RWPE1 (cell line): ENCODE data around the gene SLCO4A1.

Experiments used
- CTCF ChIA-PET: fragments of 350-600 bp; sonication (Branson Sonifier 250); formaldehyde crosslinking; extraction: SDS; loops from one replicate; lab custom pipeline; 2021; lab: Yijun Ruan, JAX
- POLR2A ChIA-PET: fragments of 400-600 bp; formaldehyde crosslinking; extraction: SDS; loops from one replicate; lab custom pipeline; 2020; ENCODE audit warnings: antibody characterized with exemption; ENCODE audit not compliant: low non-redundant PET; lab: Yijun Ruan, JAX
- DNase-seq: peaks from one replicate; pipeline ENCODE4 v3.0.0; 2012; ENCODE audit warnings: low spot score
- H3K27ac ChIP-seq: fragments of 450-650 bp; 2 replicates; pipeline ENCODE4 v1.5.1; 2017
- CTCF ChIP-seq: fragments of 450-650 bp; conservative IDR thresholded peaks from 2 replicates; pipeline ENCODE4 v1.5.1; 2017; ENCODE audit warnings: low read depth, mild to moderate bottlenecking

The SLCO4A1 gene

GRCh38 chr20:62689861-62690260 lies 47.6 kb downstream of the SLCO4A1 start:
- ChIA-PET CTCF (interaction anchor here (0.5 to 2.7 kb wide), 7 partner anchors 10 to 101 kb away, joined by 3 to 25 read pairs (median 4); no protein-coding TSS in a partner anchor), POLR2A (no interaction called here)
- no peak for TF ChIP-seq CTCF
- H3K27ac ChIP-seq: no peak overlapping the region
- no peak for DNase-seq

- H3K27ac ChIP-seq: no peak overlapping the region
- ChIA-PET CTCF (interaction anchor here (2.1 kb wide), 1 partner anchor 101 kb away, joined by 8 read pairs; no protein-coding TSS in a partner anchor), POLR2A (no interaction called here)
- DNase-seq: no peak
- no peak for TF ChIP-seq CTCF
Measured at GRCh38 chr20:62690261-62690820, 48.0 kb downstream of the SLCO4A1 start.

DNA sequence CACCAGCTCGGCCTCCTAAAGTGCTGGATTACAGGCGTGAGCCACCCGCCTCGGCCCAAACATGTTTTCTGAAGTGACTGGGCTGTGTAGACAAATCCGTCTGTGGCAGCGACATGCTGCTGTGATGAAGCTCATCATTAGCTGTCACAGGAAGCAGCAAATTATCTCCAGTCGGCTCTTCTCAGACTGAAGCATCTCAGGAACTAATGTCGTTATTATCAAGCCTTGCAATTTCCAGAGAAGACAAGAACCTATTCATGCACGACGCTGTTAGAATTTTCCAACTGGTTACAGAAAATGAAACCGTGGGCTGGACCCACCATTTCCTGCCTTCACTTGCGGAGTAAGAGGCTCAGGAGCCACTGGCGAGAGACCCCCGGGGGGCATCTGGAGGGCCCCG lies 49.2 kb downstream of the SLCO4A1 start:
- no peak overlapping the region for H3K27ac ChIP-seq
- ChIA-PET CTCF (interaction anchor here (0.6 to 2.1 kb wide), 3 partner anchors 12 to 208 kb away, joined by 5 to 8 read pairs (median 5); no protein-coding TSS in a partner anchor), POLR2A (no interaction called here)
- TF ChIP-seq CTCF: no peak
- DNase-seq: no peak

DNA sequence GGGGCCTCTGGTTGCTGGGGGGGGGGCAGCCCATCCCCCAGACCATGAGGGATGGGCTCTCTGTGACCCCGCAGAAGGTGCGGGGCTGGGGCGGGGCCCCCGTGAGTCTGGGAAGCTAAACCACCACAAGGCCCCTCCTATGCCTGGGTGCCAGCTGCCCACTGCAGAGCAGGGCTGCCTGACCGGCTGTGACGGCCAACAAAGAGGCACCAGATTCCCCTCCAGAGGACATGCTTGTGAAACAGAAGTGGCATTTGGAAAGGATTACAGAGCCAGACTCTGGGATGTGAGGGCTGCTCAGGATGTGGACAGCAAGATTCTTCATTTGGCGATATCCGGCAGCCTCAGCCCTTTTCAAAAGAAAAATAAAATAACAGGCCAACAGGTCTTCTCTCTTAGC lies 49.9 kb downstream of the SLCO4A1 start:
- POLR2A ChIA-PET: no interaction called here
- no peak for TF ChIP-seq CTCF

DNA sequence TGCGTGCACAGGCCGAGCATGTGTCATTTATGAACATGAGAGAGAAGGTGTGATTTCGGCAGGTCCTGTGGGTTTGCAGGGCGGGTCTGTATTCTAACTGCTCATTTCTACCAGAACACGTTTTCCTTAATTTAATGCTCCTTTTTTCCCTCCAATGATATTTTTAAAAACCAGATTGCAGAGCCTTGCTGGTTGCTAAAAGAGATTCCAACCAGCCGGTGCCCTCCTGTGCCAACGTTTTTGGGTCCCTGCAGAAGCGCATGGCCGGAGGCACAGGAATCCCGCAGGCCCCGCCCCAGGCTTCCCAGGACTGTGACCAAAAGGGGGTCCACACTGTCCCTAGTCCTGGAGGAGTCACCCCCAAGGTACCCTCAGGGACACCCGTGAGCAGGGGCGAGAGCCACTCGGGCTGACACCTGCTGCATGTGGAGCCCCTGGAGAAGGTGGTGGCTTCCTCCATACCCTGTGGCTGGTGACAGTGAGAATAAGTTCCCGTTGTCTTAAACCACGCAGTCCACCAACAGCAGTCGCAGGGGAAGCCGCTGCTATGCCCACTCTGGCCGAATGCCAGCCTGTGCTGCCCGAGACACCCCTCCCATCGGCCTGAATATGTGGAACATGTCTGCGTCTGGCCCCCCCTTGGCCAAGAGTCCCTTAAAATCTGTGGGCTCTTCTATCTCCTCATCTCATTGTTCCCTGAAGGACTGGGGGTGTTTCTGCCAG lies 50.7 kb downstream of the SLCO4A1 start:
- no peak for DNase-seq
- no peak for TF ChIP-seq CTCF
- ChIA-PET CTCF (interaction anchor here (0.5 to 1.8 kb wide), 3 partner anchors 16 to 99 kb away, joined by 3 to 9 read pairs (median 4); partner anchors contain the start of gene NTSR1), POLR2A (no interaction called here)
- H3K27ac ChIP-seq: no peak overlapping the region

More for the DNA sequence above, 49.9 kb downstream of the SLCO4A1 start:
- H3K27ac ChIP-seq: no peak overlapping the region
- DNase-seq: no peak
- CTCF ChIA-PET: interaction anchor here (0.6 to 2.1 kb wide), 3 partner anchors 12 to 208 kb away, joined by 5 to 8 read pairs (median 5); no protein-coding TSS in a partner anchor

GRCh38 chr20:62693524-62693922 lies 51.2 kb downstream of the SLCO4A1 start:
- DNase-seq: no peak
- CTCF ChIA-PET: interaction anchor here (0.5 to 2.0 kb wide), 6 partner anchors 10 to 108 kb away, joined by 3 to 10 read pairs (median 4); partner anchors contain the start of gene NTSR1
- POLR2A ChIA-PET: no interaction called here
- TF ChIP-seq CTCF: no peak
- H3K27ac ChIP-seq: no peak overlapping the region
